Smooth muscle cell (in vitro differentiated cells): ENCODE data around the gene SLC37A1. TPM values are rescaled to one million over a fixed set of nuclear protein-coding genes. Genes with fewer than 3 reads are reported as not detected.

Source experiments
- DNase-seq: peaks from one replicate; lab custom pipeline; 2025; ENCODE audit not compliant: unreplicated experiment; lab: John Stamatoyannopoulos, UW
- H2AFZ ChIP-seq: fragments of 200-600 bp; sonication (generic); 2 replicates; pipeline ENCODE4 v1.6.0; 2016; ENCODE audit warnings: antibody characterized with exemption, low read depth, mild to moderate bottlenecking
- H3F3A ChIP-seq: fragments of 200-600 bp; sonication (generic); 2 replicates; pipeline ENCODE4 v1.6.0; 2017; ENCODE audit warnings: antibody characterized with exemption, low read depth
- H3K27ac ChIP-seq: fragments of 200-600 bp; sonication (generic); 2 replicates; pipeline ENCODE4 v1.5.1; 2016; ENCODE audit warnings: low read depth, mild to moderate bottlenecking
- H3K27me3 ChIP-seq: fragments of 200-600 bp; sonication (generic); 2 replicates; pipeline ENCODE4 v1.6.1; 2016; ENCODE audit warnings: low read depth, mild to moderate bottlenecking
- H3K36me3 ChIP-seq: fragments of 200-600 bp; sonication (generic); 2 replicates; pipeline ENCODE4 v1.5.1; 2016; ENCODE audit warnings: low read depth
- H3K4me1 ChIP-seq: fragments of 200-600 bp; sonication (generic); 2 replicates; pipeline ENCODE4 v1.5.1; 2016; ENCODE audit warnings: low read depth
- H3K4me2 ChIP-seq: fragments of 200-600 bp; sonication (generic); 2 replicates; pipeline ENCODE4 v1.6.0; 2016; ENCODE audit warnings: mild to moderate bottlenecking
- H3K4me3 ChIP-seq: fragments of 200-600 bp; sonication (generic); 2 replicates; pipeline ENCODE4 v1.5.1; 2016; ENCODE audit warnings: mild to moderate bottlenecking
- H3K79me2 ChIP-seq: fragments of 200-600 bp; sonication (generic); 2 replicates; pipeline ENCODE4 v1.6.0; 2016; ENCODE audit warnings: low read depth, mild to moderate bottlenecking
- H3K9ac ChIP-seq: fragments of 200-600 bp; sonication (generic); 2 replicates; pipeline ENCODE4 v1.6.0; 2016; ENCODE audit warnings: low read depth
- H3K9me3 ChIP-seq: fragments of 200-600 bp; sonication (generic); replicated peaks from 2 replicates; pipeline ENCODE4 v1.5.1; 2016; ENCODE audit warnings: low read depth
- H4K20me1 ChIP-seq: fragments of 200-600 bp; sonication (generic); 2 replicates; pipeline ENCODE4 v1.6.0; 2016; ENCODE audit warnings: low read depth
- WGBS: methylation state at CpG from one replicate; pipeline ENCODE4 v1.1.7; 2016; ENCODE audit warnings: low lambda C conversion rate; 5-methylcytosine and 5-hydroxymethylcytosine counted together
- polyA plus RNA-seq: library from polyadenylated mRNA; unstranded; fragments of >200 nt; fragmentation: Nextera tagmentation; extraction: Ambion mirVana; gene quantifications from 2 replicates; pipeline ENCODE4 v1.2.1, GENCODE V29; 2016
- total RNA-seq: library from RNA; depleted of rRNA; stranded (reverse); fragments of >200 nt; gene quantifications from 2 replicates; pipeline ENCODE4 v1.2.3, GENCODE V29; 2014
- TF ChIP-seq, protein P1 (sequence below): fragments of 200-600 bp; sonication (generic); IDR thresholded peaks from 2 replicates; pipeline ENCODE4 v1.5.1; 2017; ENCODE audit warnings: borderline replicate concordance, mild to moderate bottlenecking, antibody characterized with exemption; ENCODE audit not compliant: insufficient read depth, poor library complexity, severe bottlenecking

The SLC37A1 gene
- total and polyA plus RNA-seq, 2 experiments from 2014 or later = 15.0 to 18.0 TPM

DNA sequence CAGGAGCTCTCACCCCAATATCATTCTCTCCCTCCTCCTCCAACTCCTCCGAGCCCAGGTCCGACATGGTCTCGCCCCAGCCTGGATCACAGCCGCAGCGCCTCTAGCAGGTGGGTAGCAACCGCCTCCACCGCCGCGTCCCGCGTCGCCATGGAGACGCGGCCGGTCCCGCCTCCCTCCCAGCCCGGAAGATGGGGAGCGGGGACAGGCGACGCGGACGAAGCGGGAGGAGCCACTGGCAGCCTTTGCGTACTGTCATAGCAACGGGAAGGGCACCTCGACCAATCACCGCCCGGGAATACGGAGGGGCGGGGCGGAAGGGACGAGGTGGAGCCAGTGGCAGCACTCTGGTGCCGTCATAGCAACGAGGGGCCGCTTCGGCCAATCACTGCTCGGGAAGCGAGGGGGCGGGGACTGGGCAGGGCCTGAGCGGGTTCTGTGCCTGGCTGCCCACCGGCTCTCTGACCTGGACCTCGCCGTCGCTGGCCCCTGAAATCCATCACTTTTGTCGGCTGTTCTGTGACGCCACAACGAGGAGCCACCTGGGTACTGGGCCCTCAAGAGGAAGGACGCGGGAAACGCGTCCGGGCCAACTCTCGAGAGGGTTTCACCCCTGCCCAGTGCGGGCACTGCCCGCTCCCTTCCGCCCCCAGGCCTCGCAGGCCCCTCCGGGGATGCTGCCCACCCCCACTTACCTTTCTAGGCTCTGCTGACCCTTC is 17.4 kb upstream of the SLC37A1 start, which contains the start of gene RSPH1:
RSPH1 (minus strand) TSS at position 105 of the 719 bp plus-strand sequence; CDS start at position 67, 38 bp downstream.
- Histone ChIP-seq H3K9ac (peak within 1 kb of the TSS; percentile 82), H3K4me3 (peak within 1 kb of the TSS; percentile 72), H3K79me2 (no peaks in the 10 kb centered on the region), H3F3A (peaks cover 15% of the 10 kb centered on the region), H3K9me3 (no peaks in the 10 kb centered on the region), H3K36me3 (no peaks in the 10 kb centered on the region), H2AFZ (peak within 1 kb of the TSS; percentile 99), H4K20me1 (no peaks in the 10 kb centered on the region), H3K27ac (peak within 1 kb of the TSS; percentile 62), H3K4me1 (peaks cover 24% of the 10 kb centered on the region), H3K27me3 (no peaks in the 10 kb centered on the region), H3K4me2 (peak within 1 kb of the TSS; percentile 99)
- TF ChIP-seq, protein P1, sequence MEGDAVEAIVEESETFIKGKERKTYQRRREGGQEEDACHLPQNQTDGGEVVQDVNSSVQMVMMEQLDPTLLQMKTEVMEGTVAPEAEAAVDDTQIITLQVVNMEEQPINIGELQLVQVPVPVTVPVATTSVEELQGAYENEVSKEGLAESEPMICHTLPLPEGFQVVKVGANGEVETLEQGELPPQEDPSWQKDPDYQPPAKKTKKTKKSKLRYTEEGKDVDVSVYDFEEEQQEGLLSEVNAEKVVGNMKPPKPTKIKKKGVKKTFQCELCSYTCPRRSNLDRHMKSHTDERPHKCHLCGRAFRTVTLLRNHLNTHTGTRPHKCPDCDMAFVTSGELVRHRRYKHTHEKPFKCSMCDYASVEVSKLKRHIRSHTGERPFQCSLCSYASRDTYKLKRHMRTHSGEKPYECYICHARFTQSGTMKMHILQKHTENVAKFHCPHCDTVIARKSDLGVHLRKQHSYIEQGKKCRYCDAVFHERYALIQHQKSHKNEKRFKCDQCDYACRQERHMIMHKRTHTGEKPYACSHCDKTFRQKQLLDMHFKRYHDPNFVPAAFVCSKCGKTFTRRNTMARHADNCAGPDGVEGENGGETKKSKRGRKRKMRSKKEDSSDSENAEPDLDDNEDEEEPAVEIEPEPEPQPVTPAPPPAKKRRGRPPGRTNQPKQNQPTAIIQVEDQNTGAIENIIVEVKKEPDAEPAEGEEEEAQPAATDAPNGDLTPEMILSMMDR = no peak
- DNase-seq = peak; percentile 94
- 2% methylated on average over 55 of the region's 58 CpGs for WGBS

DNA sequence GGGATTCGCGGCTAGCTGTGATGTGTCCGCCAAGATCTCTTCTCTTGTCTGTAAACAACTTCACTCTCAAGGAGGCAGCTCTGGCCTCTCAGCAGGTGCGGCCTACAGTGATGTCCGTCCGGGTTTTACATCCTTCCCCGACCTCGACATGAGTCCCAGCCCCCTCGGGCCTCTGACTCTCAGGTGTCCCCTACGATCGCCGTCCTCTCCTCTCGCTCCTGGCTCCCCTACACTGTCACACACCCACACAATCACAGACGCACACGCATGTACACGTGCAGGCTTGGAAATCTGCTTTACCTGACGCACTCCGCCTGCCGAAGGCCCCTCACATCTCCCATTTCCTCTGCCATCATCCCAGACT is 16.8 kb upstream of the SLC37A1 start:
- H3F3A ChIP-seq = peaks cover 15% of the 10 kb centered on the region
- H3K9ac ChIP-seq = peak overlapping the region; percentile 82
- peak overlapping the region; percentile 99 for H2AFZ ChIP-seq
- DNase-seq = no peak
- no peaks in the 10 kb centered on the region for H3K9me3 ChIP-seq
- TF ChIP-seq, protein P1 = no peak
- H4K20me1 ChIP-seq = no peaks in the 10 kb centered on the region
- H3K36me3 ChIP-seq = no peaks in the 10 kb centered on the region
- WGBS = 28% methylated on average over 19 of the region's 19 CpGs
- no peaks in the 10 kb centered on the region for H3K79me2 ChIP-seq
- peaks cover 24% of the 10 kb centered on the region for H3K4me1 ChIP-seq
- H3K27me3 ChIP-seq = no peaks in the 10 kb centered on the region
- H3K27ac ChIP-seq = peak overlapping the region; percentile 62
- H3K4me2 ChIP-seq = peak overlapping the region; percentile 99
- peak overlapping the region; percentile 72 for H3K4me3 ChIP-seq

DNA sequence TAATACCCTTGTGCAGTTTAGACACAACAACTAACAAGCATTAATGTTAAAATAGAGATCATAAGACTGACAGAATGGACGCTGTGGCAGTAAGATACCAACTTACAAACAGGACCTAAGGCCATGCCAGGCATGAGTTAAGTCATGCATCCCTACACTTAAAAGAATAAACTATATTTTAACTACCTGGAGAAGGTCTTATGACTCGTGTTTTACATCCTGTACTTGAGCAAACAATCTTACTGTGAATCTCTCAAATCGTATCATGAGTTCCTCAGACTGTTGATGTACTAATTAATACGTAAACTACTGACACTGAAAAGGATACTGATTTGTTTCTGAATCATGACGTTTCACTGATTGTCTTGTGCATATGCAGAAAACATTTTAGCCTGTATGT is 15.6 kb upstream of the SLC37A1 start:
- H3K79me2 ChIP-seq = no peaks in the 10 kb centered on the region
- no peaks in the 10 kb centered on the region for H3K9me3 ChIP-seq
- no peak overlapping the region for H3K4me3 ChIP-seq
- DNase-seq = no peak
- no peak overlapping the region for H3K9ac ChIP-seq
- H3K27me3 ChIP-seq = no peaks in the 10 kb centered on the region
- no peaks in the 10 kb centered on the region for H3K36me3 ChIP-seq
- H2AFZ ChIP-seq = no peak overlapping the region
- H3K27ac ChIP-seq = peak overlapping the region; percentile 12
- H3F3A ChIP-seq = peaks cover 15% of the 10 kb centered on the region
- WGBS = 64% methylated on average over 5 of the region's 5 CpGs
- H3K4me2 ChIP-seq = no peak overlapping the region
- TF ChIP-seq, protein P1 = no peak
- peaks cover 24% of the 10 kb centered on the region for H3K4me1 ChIP-seq
- no peaks in the 10 kb centered on the region for H4K20me1 ChIP-seq
